Activated CD8-positive, alpha-beta T cell treated with anti-CD3 and anti-CD28 coated beads for 36 hours (primary cell): Measurements from ENCODE around the gene EID3. TPM values are rescaled to one million over a fixed set of nuclear protein-coding genes. Genes with fewer than 3 reads are reported as not detected.

Experiments used
- ATAC-seq: fragments of 200-7000 bp; cut with Tn5 transposase; one replicate; pipeline ENCODE4 v1.10.0; 2021; ENCODE audit warnings: mild to moderate bottlenecking, moderate library complexity
- CTCF ChIA-PET: fragments of 350-600 bp; sonication (Branson Sonifier 250); formaldehyde crosslinking; loops from one replicate; lab custom pipeline; 2021; ENCODE audit warnings: antibody characterized with exemption; lab: Charles Lee
- POLR2A ChIA-PET: fragments of 350-600 bp; sonication (Branson Sonifier 250); formaldehyde crosslinking; loops from one replicate; lab custom pipeline; 2021; ENCODE audit warnings: antibody characterized with exemption; lab: Charles Lee
- DNase-seq: peaks from one replicate; pipeline ENCODE4 v3.0.0-alpha.2; 2020
- H3K27ac Mint-ChIP-seq: one replicate; pipeline ENCODE4 v1.8.0; 2021; ENCODE audit warnings: mild to moderate bottlenecking, mixed read lengths
- H3K27me3 Mint-ChIP-seq: one replicate; pipeline ENCODE4 v1.8.0; 2021; ENCODE audit warnings: mixed read lengths
- H3K36me3 Mint-ChIP-seq: one replicate; pipeline ENCODE4 v1.8.0; 2021; ENCODE audit warnings: low read depth, mixed read lengths
- H3K4me1 Mint-ChIP-seq: one replicate; pipeline ENCODE4 v1.8.0; 2021; ENCODE audit warnings: low read depth, mixed read lengths
- H3K4me3 Mint-ChIP-seq: one replicate; pipeline ENCODE4 v1.8.0; 2021; ENCODE audit warnings: mild to moderate bottlenecking, moderate library complexity, mixed read lengths
- H3K9me3 Mint-ChIP-seq: one replicate; pipeline ENCODE4 v1.8.0; 2021; ENCODE audit warnings: mixed read lengths
- intact Hi-C: fragments of 100-400 bp; cut with micrococcal nuclease; formaldehyde crosslinking; loops from one replicate; pipeline ENCODE4 v1.10.0; 2022
- total RNA-seq, 2 experiments: library from RNA; stranded (reverse); gene quantifications; one replicate each; pipeline ENCODE4 v1.2.3, GENCODE V29; 2021
- TF ChIP-seq, protein P1 (sequence below): fragments of 200-600 bp; IDR thresholded peaks from one replicate; pipeline ENCODE4 v1.8.0; 2022; ENCODE audit warnings: antibody characterized with exemption, mild to moderate bottlenecking

Gene EID3
- total RNA-seq, 2 experiments from 2014 or later: 3.7 to 4.8 TPM

DNA sequence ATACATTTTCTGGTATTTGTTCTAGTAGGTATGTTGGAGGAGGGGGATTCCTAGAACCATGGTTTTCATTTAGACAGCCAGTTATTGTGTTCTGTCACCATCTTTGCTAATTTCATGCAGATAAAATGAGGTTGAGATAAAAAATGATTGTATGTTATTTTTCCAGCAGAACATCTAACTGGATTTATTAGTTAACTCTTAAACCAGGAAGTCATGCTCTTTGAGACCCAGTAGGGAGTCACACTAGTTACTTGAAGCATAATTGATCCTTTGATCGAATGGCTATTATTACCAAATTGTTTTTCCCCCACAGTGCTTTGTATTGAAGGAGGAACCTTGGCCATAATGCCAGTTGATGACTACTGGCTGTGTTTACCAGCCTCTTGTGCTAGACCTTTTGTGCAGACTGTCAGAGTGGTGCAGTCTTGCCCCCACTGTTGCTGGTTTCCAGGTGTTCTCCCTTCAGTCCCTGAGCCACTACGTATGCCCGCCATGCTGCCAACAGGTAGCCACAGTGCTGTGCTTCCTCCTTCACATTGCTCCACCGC, 6.0 kb downstream of the EID3 start:
- ChIA-PET POLR2A (no interaction called here), CTCF (no interaction called here)
- DNase-seq (no peak), ATAC-seq (no peak)
- TF ChIP-seq, protein P1, sequence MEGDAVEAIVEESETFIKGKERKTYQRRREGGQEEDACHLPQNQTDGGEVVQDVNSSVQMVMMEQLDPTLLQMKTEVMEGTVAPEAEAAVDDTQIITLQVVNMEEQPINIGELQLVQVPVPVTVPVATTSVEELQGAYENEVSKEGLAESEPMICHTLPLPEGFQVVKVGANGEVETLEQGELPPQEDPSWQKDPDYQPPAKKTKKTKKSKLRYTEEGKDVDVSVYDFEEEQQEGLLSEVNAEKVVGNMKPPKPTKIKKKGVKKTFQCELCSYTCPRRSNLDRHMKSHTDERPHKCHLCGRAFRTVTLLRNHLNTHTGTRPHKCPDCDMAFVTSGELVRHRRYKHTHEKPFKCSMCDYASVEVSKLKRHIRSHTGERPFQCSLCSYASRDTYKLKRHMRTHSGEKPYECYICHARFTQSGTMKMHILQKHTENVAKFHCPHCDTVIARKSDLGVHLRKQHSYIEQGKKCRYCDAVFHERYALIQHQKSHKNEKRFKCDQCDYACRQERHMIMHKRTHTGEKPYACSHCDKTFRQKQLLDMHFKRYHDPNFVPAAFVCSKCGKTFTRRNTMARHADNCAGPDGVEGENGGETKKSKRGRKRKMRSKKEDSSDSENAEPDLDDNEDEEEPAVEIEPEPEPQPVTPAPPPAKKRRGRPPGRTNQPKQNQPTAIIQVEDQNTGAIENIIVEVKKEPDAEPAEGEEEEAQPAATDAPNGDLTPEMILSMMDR: no peak
- no peaks in the 10 kb centered on the region for H3K27me3 Mint-ChIP-seq
- H3K4me3 Mint-ChIP-seq: no peak overlapping the region
- H3K27ac Mint-ChIP-seq: no peak overlapping the region
- no peaks in the 10 kb centered on the region for H3K9me3 Mint-ChIP-seq
- intact Hi-C loops: no loop called here
- H3K36me3 Mint-ChIP-seq: peaks cover 49% of the 10 kb centered on the region
- H3K4me1 Mint-ChIP-seq: peaks cover 31% of the 10 kb centered on the region

DNA sequence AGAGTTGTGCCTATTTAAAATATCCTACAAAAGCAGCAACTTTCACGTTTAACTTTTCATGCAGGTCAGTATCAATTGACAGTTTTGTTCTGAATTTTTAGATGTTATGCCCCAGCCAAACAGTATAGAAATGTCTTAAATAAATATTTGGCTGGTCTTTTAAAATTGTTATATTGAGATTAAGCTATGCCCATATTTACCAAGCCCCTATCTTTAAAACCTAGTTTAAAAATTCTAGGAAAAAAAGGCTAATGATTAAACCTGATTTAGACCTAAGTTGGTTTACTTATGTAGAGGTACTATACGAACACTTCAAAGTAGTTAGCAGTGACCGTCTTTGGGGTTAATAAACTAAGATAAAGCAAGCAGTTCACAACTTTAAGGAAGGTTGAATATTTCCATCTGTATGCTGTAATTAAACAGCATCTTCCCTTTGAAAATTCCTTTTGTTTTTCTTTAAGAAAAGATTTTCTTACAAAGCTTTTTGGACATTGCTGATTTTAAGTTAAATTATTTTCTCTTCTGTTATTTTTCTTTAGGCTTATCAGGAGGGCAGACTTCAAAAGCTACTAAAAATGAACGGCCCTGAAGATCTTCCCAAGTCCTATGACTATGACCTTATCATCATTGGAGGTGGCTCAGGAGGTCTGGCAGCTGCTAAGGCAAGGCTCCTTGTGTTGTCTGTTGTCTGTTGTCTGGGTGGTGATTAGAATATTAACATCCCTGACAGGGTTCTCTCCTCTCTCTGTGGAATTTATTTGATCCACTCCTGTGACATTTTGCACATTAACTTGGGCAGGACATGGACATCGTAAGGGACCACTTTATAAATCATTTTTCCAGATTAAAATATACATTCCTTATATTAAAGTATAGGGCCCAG, 7.5 kb downstream of the EID3 start:
- TF ChIP-seq, protein P1: no peak
- POLR2A ChIA-PET: no interaction called here

DNA sequence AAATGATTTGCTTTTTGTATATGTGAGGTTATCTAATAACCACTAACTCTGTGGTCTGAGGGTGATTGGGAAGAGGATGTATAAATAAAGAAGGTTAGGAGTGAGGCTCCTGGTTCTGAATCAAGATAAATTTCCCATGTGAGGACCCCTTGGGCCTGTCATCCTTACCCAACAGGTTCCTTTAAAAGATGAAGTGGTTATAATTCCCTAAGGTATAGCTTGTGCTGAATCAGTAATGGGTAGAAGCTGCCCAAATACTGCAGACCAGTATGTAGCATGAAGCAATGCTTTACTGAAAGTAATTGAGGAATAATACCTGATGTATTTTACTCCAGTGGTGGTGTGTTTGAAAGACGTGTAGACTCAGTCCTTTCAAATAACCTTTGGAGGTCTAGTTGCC, 8.7 kb downstream of the EID3 start:
- intact Hi-C loops: no loop called here
- Mint-ChIP-seq H3K27me3 (no peaks in the 10 kb centered on the region), H3K4me1 (peaks cover 14% of the 10 kb centered on the region), H3K36me3 (peaks cover 46% of the 10 kb centered on the region), H3K27ac (no peak overlapping the region), H3K9me3 (no peaks in the 10 kb centered on the region), H3K4me3 (no peak overlapping the region)
- TF ChIP-seq, protein P1: no peak
- POLR2A ChIA-PET: no interaction called here
- CTCF ChIA-PET: interaction anchor here (1.1 to 1.3 kb wide), 3 partner anchors 23 to 96 kb away, joined by 3 read pairs; partner anchors contain the start of gene TXNRD1
- DNase-seq: no peak
- ATAC-seq: no peak

More for the DNA sequence above, 7.5 kb downstream of the EID3 start:
- H3K27ac Mint-ChIP-seq: no peak overlapping the region
- H3K4me1 Mint-ChIP-seq: peaks cover 18% of the 10 kb centered on the region
- CTCF ChIA-PET: interaction anchor here (0.8 kb wide), 1 partner anchor 29 kb away, joined by 3 read pairs; no protein-coding TSS in a partner anchor
- intact Hi-C loops: no loop called here
- ATAC-seq (no peak), DNase-seq (no peak)
- no peaks in the 10 kb centered on the region for H3K9me3 Mint-ChIP-seq
- H3K27me3 Mint-ChIP-seq: no peaks in the 10 kb centered on the region
- peaks cover 49% of the 10 kb centered on the region for H3K36me3 Mint-ChIP-seq
- H3K4me3 Mint-ChIP-seq: no peak overlapping the region

DNA sequence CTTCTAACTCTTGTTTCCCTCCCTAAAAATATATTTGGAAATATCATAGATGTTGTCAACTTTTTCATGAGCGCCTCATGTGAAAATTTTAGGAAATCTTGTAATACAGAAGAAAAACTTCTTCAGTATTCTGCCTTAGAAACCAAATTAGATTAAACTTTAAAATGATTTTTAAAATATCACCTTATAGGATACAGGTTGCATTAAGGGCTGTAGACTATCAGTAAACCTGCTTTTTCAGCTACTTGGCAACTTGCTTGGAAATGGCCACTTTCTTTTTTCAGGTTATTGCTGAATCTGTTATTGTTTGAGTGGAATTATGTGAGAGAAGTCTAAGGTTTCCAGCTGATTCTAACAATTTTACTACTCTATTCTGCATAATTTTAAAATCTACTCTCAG, 9.1 kb downstream of the EID3 start:
- H3K27me3 Mint-ChIP-seq: no peaks in the 10 kb centered on the region
- DNase-seq (no peak), ATAC-seq (no peak)
- CTCF ChIA-PET: interaction anchor here (0.8 to 1.3 kb wide), 4 partner anchors 23 to 97 kb away, joined by 3 to 5 read pairs (median 3); partner anchors contain the start of gene TXNRD1
- intact Hi-C loops: no loop called here
- TF ChIP-seq, protein P1: no peak
- H3K4me3 Mint-ChIP-seq: no peak overlapping the region
- H3K36me3 Mint-ChIP-seq: peaks cover 43% of the 10 kb centered on the region
- POLR2A ChIA-PET: interaction anchor here (1.1 kb wide), 1 partner anchor 10 kb away, joined by 3 read pairs; no protein-coding TSS in a partner anchor
- no peaks in the 10 kb centered on the region for H3K9me3 Mint-ChIP-seq
- H3K27ac Mint-ChIP-seq: no peak overlapping the region
- H3K4me1 Mint-ChIP-seq: peaks cover 10% of the 10 kb centered on the region
